Activated T-cell treated with anti-CD3 and anti-CD28 coated beads for 4 hours (primary cell): Measurements from ENCODE around the gene IGSF3.
"Not testable (repeated sequence)": the region's sequence is repeated elsewhere in the genome, so short reads cannot be mapped to it uniquely, and the experiment has no call there.

Experiments used
- DNase-seq: peaks from one replicate; pipeline ENCODE4 v3.0.0-alpha.2; 2020

The IGSF3 gene

DNA sequence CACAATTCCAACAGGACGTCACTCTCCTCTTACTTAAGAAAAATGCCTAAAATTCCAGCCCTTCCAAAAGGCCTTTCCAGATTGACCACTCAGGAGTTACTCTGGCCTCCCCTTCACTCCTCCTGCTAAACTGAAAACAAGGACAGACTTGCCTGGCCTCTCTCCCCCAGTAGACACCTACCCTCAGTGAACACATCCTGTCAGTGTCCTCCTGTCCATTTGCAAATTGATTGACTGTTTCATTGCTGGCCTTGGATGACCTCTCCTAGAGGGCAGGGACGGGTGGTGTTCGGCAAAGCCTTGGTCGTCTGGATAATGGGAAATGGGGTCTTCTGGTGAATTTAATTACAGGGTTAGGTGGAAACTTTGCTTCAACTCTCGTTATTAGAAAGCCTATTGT lies 8.9 kb downstream of the IGSF3 start:
- not testable (repeated sequence) for DNase-seq

GRCh38 chr1:116657836-116658235 lies 9.7 kb downstream of the IGSF3 start:
- not testable (repeated sequence) for DNase-seq

- DNase-seq, result no peak
These were observed 13.2 kb downstream of the IGSF3 start for GRCh38 chr1:116654351-116654750.

DNA sequence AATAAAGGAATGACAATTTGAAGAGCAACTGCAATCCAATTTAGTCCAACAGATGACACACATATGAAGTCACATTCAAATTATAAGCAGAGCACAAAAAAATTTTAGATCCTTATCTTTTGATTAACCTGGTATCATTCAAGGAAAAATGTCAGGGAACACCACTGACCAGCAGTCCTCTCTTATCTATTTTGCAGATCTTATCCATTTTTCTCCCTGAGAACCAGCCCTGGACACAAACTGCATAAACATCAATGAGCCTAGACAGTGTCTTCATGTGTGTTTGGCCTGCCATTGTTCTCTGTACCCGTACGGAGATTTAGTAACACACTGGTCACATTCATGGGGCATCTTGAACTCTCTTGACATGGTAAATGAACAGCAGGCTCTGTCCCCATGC lies 14.9 kb downstream of the IGSF3 start:
- DNase-seq, result not testable (repeated sequence)

- not testable (repeated sequence) for DNase-seq
These were observed 16.8 kb downstream of the IGSF3 start for GRCh38 chr1:116650781-116651180.

- DNase-seq, result not testable (repeated sequence)
These were observed 18.5 kb downstream of the IGSF3 start for GRCh38 chr1:116649041-116649440.

DNA sequence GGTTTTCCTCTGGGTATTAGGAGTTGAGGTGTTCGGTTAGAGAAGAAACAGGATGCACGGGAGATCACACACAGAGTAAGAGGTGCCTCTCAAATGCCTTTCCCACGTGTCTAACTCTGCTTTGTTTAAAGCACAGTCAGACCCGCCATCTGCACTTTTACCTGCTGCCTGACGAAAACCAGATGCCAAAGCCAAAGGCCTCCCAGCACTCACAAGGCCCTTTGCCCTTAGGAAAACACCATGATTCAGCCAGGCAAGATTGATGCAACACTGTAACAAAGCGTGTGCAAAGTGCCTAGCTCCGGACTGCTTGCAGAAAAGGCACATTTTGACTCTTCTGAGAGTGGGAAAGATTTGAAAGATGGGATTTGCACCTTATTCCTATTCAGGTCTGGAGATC lies 19.2 kb downstream of the IGSF3 start:
- not testable (repeated sequence) for DNase-seq

DNA sequence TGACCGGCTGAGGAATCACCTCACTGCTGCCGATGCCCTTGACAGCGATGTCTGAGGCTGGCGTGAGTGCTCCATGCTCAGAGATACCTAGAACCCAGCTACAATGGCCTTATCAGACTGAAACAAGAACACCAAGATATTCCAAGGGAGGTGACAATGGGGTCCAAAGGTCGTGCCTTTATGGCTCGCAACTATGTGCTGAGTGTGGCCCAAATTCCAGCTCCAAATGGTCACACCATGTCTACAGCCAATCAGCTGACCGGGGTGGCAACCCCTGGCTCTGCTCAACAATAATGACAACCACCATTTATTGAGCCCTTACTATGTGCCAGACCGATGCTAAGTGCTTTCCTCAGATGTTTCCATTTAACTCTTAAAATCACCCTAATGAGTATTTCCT lies 20.3 kb downstream of the IGSF3 start:
- DNase-seq, result not testable (repeated sequence)

GRCh38 chr1:116646673-116647170 lies 20.8 kb downstream of the IGSF3 start:
- DNase-seq, result not testable (repeated sequence)

GRCh38 chr1:116645802-116646672 lies 21.5 kb downstream of the IGSF3 start:
- not testable (repeated sequence) for DNase-seq

DNA sequence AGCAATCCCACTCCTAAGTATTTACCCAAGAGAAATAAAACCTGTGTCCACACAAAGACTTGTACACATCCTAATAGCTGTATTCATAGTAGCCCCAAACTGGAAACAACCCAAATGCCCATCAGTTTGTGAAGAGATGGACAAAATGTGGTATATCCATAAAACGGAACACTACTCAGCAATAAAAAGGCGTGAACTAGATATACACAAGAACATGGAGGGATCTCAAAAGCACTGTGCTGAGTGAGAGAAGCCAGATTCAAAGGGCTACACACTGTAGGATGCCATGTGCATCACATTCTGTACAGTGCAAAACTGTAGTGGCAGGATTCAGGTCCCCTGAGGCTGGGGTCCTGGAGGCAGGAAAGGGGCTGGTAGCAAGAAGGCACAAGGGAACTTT lies 22.5 kb downstream of the IGSF3 start:
- DNase-seq, result not testable (repeated sequence)

DNA sequence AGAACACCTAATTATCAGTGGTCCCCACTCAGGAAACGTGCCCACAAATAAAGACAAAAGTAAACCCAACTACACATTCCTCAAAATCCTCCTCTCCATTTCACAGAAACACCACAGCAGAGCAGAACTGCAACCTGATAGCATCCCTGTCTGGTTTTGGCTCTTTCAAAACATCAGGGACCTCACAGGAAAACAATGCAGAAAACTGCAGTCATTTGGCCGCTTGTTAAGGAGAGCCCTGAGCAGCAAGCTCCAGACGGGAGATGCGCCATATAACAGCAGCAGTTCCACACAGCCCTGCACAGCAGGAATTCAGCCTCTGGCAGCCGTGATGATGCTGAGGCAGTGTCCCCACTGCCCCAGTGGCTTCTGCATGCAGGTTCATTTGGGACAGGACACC lies 23.4 kb downstream of the IGSF3 start:
- DNase-seq, result not testable (repeated sequence)

- DNase-seq, result not testable (repeated sequence)
These were observed 24.2 kb downstream of the IGSF3 start for GRCh38 chr1:116643281-116643751.

DNA sequence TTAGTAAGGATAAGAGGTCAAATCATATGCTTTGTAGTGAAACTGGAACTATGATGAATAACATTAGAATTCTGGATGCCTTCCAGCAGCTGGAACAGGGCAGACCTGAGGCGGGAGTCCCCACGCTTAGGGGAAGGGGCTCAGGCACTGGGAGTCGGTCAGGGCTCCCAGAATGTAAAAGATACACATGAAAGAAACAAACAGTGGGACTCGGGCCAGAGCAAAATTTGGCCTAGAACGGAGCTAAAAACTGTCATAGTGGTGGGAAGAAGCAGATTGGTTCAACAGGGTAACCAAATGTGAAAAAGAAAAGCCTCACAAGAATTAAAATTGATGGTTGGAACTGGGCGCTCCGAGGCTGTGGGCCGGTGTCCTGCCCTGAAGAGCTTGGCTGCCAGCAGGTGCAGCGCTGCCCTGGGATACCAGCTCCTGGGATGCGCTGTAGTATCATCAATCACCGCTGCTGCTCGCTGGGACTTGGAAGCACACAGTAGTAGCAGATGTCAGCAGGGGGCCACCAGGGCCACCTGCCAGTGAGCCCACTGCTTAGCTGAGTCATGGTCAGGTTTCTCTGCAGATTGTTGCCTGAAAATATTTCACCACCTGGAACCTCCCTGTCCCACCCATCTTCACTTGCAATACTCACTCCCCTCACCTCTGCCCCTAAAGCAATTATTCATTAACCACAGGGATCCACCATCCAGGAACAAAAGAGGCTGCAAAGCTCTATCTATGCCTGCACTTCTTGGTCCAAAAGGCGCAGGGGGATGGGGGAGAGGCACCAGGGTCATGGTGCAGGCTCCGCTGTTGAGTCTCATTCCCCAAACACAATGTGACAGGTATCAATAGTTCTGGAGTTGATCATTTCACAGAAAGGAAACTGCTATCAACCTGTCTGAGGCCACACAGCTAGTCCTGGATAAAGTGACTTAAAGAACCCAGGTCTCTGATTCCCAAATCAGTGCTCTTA lies 24.9 kb downstream of the IGSF3 start:
- not testable (repeated sequence) for DNase-seq

DNA sequence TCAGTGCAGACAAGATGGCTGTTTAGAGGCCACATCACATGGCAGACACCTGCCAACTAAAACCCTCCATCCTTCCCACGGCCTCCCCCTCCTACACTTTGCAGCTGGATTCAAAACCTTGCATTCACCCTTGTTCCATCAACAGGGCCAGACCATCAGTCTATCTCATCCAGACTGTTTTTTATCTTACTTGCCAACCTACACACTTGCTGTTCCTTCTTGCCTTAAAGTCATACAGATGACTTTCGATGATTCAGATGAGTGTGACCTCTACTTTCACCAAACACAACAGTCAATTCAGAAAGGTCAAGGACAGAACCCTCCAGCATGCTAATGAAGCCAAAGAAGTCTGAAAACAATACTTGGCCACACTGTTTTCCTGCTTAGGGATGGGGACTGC lies 29.9 kb downstream of the IGSF3 start:
- not testable (repeated sequence) for DNase-seq

GRCh38 chr1:116636584-116636983 lies 30.9 kb downstream of the IGSF3 start:
- not testable (repeated sequence) for DNase-seq

DNA sequence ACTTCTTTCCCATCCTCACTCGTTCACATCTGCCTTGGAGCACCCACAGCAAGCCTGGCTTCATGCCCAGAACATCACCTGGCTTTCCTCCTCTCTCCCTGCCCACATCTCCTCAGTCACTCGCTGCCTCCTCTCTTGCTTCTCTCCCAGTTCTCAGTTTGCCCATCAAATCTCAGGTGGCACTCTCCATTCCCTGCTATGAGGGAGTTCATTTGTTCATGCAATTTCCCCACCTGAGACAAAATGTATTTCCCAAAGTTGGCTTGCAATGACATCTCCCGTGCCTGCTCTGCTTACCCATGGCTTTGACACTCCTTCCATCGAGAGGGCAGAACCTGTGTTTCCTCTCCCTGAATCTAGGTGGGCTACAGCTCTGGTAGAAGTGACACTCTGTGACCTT lies 33.1 kb downstream of the IGSF3 start:
- DNase-seq, result not testable (repeated sequence)

- not testable (repeated sequence) for DNase-seq
These were observed 35.3 kb downstream of the IGSF3 start for GRCh38 chr1:116631996-116632925.

DNA sequence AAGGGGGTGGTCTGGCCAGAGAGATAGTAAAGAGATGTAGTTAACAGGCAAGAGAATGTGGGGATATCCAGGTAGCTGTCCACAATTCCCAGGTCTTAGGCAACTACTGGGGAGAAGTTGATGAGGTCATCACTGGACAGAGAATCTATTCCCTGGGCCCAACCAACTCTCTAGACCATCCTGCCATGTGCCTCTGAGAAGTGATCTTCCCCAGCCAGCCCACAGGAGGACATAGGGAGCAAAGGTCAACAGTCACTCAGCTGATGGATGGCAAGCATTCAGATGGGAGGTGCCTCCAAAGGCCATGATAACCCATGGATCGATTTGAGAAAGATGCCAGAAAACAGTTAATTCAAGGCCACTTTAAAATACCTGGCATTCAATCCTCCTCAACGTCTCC lies 36.0 kb downstream of the IGSF3 start:
- not testable (repeated sequence) for DNase-seq

GRCh38 chr1:116630057-116630456 lies 37.5 kb downstream of the IGSF3 start:
- DNase-seq, result not testable (repeated sequence)

GRCh38 chr1:116629441-116629840 lies 38.1 kb downstream of the IGSF3 start:
- DNase-seq, result not testable (repeated sequence)

- no peak for DNase-seq
These were observed 39.1 kb downstream of the IGSF3 start for GRCh38 chr1:116628448-116628847.
